HG02840 (cell line): ENCODE measurements around the gene SNRNP48.

Source experiments
- ATAC-seq: cut with Tn5 transposase; IDR thresholded peaks from one replicate; pipeline ENCODE4 v1.9.1; 2021; ENCODE audit warnings: mild to moderate bottlenecking, moderate library complexity, moderate number of reproducible peaks; ENCODE audit not compliant: unreplicated experiment, low FRiP score

The SNRNP48 gene

DNA sequence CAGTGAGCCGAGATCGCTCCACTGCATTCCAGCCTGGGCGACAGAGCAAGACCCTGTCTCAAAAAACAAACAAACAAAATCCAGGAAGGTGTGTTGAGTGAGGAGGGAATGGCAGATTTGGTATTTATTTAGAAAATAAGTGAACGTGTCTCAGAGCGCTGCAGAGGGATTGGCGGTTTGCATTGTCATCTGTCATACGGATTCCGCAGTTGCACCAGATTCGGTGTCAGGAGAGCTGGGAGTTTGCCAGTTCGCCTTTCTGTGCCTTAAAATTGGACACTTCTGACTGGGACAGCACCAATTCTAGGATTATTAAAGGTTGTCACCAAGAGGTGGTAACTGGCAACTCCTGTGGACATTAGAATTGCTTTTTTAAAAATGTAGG, 912 bp downstream of the SNRNP48 start:
- no peak for ATAC-seq

DNA sequence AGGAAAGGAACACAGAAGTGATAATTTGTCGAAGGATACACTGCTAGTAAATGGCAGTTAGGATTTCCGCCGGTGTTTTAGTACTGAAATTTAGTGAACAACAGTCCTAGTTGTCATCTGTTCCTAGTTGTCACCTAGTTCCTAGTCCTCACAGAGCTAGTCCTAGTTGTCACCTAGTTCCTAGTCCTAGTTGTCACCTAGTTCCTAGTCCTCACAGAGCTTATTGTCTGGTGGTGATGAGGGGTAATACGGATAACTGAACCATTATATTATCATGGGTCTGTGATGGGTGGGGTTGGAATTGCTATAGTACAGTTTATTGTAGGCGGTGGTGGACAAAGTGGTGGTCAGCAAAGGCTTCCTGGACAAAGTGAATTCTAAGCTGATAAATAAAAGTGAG, 1.8 kb downstream of the SNRNP48 start:
- ATAC-seq, result no peak

DNA sequence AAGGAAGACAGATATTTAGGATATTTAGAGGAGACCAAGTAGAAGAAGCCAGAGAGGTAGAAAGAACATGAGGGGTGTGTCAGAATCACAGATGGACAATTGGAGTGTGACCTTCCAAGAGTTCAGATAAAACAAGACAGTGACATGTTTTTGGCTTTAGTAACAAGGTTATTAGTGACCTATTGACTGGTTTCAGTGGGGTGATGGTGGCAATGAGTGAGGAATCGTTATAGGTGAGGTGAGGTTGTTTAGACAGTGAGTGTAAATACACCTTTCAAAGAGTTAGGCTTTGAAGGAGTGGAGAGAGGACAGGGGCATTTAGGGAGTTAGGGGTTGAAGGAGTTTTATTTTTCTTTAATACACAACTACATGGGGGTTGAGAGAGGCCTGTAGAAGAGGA, 3.2 kb downstream of the SNRNP48 start:
- ATAC-seq, result no peak

DNA sequence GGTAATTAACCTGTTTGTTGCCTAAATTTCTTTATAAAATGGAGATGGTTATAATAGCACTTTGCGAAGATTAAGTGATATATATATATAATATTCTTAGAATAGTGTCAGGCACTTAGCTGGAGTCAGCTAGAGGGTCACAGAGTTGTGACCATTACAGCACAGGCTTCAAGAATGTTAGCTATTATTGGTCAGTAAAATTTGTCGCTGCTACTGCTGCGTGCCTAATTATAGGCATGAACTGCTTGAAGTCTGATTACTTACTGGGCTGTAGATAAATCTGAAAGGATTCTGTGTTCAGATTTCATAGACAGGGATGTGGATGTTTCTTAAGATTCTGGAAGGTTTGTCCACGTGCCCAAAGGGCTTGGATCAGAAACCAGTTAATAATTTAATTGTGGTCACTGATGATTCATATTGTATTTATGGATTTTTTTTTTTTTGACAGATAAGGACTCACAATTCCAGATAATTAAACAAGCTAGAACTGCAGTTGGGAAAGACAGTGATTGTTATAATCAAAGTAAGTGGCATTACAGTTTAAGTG, 4.7 kb downstream of the SNRNP48 start:
- ATAC-seq, result no peak

DNA sequence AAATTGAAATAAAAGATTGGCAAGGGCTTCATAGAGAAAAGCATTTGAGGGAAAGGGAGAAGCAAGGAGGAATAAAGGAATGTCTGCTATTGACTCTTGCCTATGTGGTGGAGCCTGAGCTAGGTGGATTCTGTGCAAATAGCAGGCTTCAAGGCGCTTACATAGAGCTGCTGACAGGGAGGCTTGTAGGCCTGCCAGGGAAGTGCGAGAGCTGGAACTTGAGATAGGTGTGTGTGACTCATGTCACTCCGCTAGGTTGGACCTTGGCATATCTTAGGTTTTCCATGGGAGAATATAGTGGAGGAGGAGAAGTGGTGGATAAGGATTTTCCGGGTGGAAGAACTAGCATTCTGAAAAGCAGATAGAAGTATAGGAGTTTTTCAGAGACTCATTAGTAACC, 14.0 kb downstream of the SNRNP48 start:
- no peak for ATAC-seq

DNA sequence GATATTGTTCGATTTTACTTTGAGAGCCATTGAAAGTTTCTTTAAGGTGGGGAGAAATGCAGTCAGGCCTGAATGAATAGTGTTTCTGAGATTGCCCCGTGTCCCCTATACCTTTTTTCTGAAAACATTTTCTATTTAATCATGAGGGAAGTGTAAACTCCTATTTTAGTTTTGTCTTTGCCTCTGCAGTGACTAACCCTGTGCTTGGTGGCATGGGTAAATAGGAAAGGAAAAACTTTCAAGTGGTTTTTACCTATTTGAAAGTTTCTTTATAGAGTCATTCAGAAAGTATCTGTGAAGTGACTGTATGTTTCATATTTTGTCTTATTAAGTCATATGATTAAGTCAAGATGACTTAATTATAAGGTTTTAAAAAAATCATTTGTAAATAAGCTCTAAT, 14.5 kb downstream of the SNRNP48 start:
- no peak for ATAC-seq

DNA sequence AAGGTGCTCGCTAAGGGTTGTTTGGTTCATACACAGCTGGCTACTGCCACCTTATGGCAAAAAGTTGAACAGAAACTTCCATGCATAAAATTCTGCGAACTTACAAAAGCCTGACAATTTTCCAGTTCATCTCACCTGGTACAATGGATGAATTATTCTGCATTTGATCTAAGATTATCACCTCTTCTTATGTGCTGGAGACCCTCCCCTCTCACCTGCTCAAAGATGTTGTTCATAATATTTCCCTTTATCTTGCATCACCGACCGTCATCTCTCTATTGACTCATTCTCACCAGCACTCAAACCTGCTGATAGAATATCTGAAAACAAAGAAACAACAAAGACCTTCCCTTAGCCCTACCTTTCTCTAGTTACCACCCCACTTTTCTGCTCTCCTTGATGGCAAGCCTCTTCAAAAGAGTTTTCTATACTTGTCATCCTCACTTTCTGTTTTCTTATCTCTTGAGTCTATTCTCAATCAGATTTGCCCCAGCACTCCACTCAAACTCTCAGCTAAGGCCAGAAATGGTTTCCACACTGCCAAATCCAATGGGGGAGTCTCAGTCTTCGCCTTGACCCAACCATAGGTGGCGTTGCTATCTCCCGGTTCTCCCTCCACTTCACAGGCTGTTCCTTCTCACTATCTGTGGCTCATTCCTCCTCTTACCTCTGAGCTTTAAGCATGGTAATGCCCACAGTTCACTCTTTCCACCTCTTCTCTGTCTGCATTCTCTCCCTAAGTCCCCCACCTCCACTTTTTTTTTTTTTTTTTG, 25.8 kb downstream of the SNRNP48 start:
- no peak for ATAC-seq

DNA sequence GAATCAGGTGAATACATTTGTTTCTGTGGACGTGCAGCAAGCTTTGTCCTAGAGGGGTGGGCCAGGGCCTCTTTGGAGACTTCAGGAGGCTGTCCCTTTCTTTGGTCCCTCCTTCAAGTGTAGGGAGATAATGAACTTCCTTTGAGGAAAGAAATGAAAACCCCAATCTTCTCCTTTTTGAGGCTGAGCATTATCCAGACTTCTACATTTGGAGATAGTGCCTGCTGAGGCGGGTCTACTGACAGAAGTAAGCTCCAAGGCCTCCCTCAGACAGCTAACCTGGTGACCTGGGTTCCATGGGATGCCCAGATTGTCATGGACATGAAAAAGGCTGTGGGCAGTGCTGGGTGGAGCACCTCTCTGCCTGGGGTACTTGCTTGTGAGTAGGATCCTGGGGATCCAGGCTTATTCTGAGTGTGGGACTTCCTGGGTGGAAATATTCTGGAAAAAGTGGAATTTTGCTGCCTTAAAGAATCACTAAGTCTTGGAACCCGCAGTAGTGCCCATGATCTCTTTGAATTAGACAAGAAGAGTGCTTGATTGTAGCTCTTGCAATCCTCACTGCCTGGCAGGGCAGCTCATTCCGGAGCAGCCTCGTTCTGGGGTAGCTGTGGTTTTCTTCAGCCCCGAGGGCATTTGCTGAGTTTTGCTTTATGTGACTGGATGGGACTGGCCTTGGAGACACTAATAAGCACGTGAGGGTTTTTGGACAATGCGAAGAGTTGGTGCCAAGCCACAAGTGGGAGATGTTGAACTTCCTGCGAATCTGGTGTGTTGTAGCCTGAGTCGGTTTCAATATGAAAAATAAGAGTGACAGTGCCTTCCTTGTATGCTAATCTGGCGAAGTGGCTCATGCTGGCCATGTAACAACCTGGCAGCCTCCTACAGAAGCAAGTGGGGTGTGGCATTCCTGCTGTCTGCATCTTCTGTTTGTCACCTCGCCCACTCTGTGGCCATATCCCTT, 28.1 kb downstream of the SNRNP48 start:
- ATAC-seq, result no peak

DNA sequence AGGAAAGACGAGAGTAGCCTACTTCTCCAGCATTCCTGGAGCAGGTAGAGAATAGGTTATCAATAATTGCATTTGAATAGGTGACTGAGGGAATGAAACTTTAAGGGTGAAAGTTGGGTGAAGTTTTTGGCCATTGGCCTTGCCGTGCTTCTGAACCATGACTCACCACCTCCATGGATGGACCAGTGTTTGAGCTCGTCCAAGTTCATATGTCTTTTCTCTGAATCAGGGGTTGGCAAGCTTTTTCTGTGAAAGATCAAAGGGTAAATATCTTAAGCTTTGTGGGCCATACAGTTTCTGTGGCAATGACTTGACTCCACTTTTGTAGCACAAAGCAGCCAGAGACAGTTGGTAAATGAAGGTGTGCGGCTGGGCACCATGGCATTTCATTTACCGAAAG, 31.8 kb downstream of the SNRNP48 start:
- ATAC-seq, result no peak

DNA sequence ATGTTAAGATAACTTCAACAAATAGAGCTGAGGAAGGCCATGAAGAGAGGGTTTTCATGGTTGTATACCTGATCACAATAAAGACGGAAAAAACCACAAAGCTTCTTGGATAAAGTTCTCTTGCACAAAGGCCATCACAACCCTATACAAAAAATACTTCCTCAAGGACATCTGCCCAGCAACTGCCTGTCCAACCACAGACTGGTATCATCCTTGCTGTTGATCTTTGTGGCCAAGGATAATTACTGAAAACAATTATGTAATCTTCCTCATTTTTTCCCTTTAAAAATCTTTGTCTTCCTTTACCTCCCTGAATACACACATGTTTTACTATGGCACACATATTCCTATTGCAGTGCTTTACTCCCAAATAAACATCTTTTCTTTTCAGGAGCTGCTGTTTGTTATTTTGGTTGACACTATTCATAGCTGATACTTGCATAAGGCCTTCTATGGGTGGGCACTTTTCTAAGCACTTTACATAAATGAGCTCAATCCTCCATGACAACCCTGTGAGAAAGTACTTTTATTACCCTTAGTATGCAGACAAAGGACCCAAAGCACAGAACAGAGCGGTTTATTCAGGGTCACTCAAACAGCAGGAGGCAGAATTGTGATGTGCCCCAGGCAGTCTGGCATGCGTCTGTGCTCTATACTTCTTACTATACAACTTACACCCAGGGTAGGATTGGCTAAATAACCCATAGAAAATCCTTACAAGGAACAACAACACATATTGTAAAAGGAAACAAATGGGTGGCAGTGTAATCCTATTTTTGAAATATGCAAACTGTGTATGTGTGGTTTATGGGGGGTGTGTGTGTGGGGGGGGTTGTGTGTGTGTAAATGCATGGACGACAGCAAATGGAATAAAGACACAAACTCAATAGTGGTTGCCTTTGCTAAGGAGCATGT, 35.1 kb downstream of the SNRNP48 start:
- ATAC-seq, result no peak

DNA sequence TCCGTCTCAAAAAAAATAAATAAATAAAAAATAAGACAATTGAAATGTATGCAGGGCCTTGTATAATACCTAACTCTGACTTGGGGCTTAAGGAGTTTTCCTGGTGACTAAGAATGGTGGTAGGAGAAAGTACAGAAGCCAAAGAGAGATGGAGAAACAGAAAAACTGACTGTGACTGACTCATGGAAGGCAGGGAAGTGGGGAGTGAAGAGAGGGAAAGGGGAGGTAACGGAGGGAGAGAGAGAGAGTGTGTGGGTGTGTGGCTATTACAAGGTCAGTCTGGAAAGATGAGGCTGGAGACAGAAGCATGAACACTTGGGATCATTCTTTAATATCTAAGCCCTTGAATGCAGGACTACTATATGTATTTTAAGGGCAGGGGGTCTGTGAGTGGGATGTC, 38.5 kb downstream of the SNRNP48 start:
- ATAC-seq, result no peak

DNA sequence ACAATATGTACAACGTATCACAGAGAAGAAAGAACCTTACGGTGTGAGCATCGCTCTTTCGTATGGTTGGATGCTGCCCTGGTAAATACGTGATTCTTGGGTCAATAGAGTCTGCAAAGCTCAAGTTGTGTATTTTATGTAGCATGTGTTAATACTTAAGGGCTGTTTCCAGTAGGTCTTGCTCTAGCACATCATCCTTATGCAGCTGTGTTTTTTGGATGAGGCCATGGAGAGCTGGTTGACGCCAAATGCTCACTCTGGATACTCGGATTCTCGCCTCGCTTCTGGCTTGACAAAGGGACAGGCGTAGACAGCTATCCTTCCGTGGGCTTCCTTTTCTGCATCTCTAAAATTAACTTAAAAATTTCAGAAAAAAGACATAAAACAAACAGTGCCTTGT, 38.9 kb downstream of the SNRNP48 start:
- no peak for ATAC-seq

DNA sequence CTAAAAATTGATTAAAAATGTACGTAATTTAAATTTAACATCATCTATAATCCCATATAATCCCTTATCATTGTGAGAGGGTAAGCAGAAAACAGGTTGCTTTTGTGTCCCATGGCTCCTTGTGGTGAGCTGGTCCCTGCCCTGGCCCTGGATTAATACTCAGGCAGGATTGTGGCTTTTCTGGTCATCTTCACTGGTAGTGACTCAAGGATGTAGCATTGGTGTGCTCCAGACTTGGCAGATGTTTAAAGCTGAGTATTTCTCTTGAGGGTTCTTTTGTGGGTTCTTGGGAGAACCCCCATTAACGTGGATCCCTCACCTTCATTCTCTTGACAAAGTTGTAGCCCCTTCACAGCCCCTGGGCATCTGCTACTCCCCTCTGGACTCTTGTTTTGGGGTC, 39.3 kb downstream of the SNRNP48 start:
- no peak for ATAC-seq

DNA sequence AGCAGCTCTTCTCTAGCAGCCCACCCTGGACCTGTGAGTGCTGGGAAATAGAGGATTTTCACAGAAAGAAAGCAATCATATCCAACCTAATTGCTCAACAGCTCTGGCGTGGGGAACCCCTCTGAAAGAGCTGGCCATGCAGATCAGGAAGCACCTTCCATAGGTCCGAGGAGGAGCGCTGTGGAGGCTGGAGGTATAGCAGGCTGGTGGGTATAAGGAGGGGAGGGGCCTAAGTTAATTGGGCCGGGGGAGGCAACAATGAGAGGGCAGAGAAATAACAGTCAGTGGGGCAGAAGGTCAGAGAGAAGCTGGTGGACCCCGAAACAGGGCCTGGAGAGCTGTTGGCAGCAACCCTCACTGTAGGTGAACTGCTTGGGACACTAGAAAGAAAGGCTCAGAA, 40.8 kb downstream of the SNRNP48 start:
- ATAC-seq, result no peak

DNA sequence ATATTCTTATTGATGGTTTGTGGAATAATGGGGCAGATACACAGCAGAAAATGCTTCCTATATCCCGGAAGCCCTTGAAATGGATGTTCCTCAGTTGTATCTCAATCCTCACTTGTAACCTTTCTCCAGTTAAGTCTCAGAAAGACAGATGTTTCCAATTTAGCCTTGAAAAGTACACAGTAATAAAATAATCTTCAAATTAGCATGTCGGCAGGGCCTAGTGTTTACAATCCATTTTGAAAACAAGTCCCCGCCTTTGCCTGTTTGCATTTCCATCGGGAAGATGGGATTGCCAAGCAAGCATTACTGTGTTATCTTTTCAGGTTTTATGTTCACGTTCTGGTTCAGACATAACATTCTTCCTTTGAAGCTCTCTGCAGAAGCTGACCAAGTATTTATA, 41.5 kb downstream of the SNRNP48 start:
- ATAC-seq, result no peak

DNA sequence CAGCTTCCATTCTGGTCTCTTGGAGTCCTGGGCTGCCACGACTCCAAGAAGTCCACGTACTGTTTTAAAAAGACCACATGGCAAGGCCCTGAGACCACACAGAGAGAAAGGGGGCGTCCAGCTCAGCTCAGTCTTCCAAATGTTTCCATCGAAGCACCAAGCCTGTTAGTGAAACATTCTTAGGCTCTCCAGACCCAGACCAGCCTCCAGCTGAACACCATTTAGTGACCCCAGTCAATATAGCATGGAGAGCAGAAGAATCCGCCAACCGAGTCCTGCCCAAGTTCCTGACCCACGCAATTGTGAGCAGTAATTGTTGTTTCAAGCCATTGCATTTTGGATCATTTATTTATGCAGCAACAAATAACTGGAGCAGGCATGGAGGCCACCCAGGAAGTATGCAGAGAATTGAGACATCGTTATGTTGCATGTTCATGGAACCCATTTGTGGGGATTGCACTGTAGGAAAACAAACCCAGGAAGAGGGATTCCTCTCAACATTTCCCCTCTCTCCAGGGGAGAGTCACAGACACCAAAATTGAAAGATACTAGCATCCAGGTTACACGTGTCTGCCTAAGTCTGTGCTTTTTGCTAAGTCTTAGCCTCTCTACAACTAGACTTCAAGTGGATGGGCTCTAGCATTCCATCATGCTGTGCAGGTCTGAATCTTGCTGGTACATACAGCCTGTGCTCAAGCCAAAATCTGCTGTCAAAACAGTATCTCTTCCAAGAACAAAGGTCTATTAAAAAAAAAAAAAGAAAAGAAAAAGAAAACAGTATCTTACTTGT, 42.7 kb downstream of the SNRNP48 start:
- ATAC-seq, result no peak

DNA sequence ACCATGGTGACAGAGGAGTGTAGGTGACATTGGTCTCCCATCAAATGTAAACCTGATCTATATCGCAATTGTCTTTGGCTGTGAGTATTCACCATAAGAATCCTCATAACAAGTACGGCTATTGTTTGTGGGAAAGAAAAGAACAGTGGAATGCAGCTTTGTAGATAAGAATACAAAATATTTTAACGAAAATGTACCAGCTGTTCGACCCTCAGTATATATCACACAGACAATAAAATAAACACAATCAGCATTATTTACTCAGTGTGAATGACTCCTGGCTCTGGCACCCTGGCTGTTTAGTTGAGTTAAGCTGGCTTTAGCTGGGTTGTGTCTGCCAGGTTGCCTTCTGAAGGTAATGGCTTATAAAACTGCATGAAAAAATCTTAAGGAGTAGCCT, 43.4 kb downstream of the SNRNP48 start:
- ATAC-seq, result no peak

DNA sequence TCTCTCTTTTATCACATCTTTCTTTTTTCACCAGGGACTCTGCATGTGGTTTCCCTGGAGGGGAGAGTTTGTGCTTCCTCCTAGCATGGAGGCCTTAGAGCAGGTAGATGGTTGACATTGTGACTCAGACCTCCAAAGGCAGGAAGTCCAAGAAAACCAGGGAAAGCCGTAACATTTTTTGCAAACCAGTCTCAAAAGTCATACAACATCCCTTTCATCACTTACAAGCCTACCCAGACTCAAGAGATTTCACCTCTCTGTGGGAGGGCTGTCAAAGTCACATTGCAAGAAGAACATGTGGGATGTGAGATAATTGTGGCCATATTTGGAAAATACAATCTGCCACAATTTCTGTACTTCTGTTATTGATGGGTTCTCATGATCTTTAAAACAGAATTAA, 46.2 kb downstream of the SNRNP48 start:
- ATAC-seq, result no peak

DNA sequence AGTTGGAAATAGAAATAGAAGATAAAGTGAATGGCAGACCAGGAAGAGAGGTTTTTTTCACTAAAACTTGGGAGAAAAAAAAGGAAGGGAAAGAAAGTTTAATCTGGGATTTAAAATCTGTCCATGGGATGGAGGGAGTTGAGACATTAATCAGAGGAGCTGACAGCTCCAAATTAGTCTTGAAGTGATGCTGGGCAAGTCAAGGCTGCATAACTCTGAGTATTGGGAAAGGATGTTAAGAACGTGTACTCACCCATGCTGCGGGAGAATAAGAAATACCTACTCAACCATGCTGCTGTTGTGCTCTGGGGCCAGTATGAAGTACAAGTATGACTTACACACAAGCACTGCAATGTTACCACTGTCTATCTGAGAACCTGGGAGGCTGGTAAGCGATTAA, 47.5 kb downstream of the SNRNP48 start:
- ATAC-seq, result no peak

DNA sequence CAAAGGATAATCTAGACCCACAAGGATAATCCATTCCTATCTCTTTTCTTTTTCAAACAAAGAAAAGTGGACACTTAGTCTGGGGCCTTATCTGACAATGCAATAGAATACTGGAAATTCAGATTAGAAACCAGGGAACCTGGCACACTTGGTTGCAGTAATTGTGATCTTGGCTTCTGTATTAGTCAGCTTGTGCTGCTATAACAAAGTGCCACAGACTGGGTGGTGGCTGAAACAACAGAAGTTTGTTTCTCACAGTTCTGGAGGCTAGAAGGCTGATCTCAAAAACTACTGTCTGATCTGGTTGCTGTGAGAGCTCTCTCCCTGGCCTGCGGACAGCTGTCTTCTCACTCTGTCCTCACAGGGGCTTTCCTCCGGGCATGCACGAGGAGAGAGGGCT, 49.4 kb downstream of the SNRNP48 start:
- no peak for ATAC-seq
